UCSD-AML1 (cell line): ENCODE measurements around the gene PHF2.

Source experiments
- DNase-seq: peaks from one replicate; lab custom pipeline; 2025; ENCODE audit not compliant: unreplicated experiment; lab: John Stamatoyannopoulos, UW

Gene PHF2

DNA sequence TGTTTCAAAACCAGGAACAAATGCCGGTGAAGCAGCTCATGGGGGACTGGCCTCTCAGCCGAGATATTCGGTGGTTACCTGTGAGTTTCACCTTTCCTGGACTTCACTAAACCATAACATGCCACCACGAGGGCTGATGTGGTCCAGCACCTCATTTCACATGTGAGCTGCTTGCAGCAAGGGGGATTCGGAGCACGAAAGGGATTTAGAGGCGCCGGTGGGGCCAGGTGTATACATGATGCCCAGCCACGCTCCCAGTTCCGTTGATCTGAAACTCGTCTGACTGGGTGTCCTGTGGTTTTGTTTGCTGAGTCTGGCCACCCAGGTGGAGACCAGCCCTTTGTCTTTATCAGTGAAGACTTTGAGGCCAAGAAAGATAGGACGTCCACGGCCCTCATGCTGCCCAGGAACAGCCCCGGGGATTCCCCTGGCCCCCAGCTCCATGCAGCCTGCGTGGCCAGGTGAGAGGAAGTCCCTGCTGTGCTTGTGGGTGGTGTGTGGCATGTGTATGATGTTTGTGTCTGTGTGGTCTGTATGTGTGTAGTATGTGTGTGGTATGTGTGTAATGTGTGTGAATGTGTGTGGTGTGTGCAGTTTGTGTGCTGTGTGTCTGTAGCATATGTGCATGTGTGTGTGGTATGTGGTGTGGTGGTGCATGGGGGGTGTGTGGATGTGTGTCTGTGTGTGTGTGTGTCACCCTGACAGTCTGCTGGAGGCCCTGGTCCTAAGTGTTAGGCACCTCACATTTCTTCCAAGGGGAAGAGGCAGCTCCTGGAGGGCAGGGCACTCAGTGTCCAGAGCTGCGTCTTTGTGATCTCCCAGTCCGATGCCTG is 23.4 kb downstream of the PHF2 start:
- DNase-seq: no peak

- peak; percentile 30 for DNase-seq
These were observed 24.1 kb downstream of the PHF2 start for GRCh38 chr9:93600504-93600903.

GRCh38 chr9:93601063-93601462 is 24.7 kb downstream of the PHF2 start:
- no peak for DNase-seq

GRCh38 chr9:93601666-93602065 is 25.3 kb downstream of the PHF2 start:
- DNase-seq: no peak

- DNase-seq: no peak
These were observed 26.6 kb downstream of the PHF2 start for GRCh38 chr9:93603011-93603410.

- no peak for DNase-seq
These were observed 27.5 kb downstream of the PHF2 start for GRCh38 chr9:93603906-93604326.

GRCh38 chr9:93606187-93606586 is 29.8 kb downstream of the PHF2 start:
- no peak for DNase-seq

GRCh38 chr9:93610206-93610605 is 33.8 kb downstream of the PHF2 start:
- DNase-seq: no peak

- no peak for DNase-seq
These were observed 35.8 kb downstream of the PHF2 start for GRCh38 chr9:93612052-93612795.

- DNase-seq: no peak
These were observed 36.4 kb downstream of the PHF2 start for GRCh38 chr9:93612796-93613154.

DNA sequence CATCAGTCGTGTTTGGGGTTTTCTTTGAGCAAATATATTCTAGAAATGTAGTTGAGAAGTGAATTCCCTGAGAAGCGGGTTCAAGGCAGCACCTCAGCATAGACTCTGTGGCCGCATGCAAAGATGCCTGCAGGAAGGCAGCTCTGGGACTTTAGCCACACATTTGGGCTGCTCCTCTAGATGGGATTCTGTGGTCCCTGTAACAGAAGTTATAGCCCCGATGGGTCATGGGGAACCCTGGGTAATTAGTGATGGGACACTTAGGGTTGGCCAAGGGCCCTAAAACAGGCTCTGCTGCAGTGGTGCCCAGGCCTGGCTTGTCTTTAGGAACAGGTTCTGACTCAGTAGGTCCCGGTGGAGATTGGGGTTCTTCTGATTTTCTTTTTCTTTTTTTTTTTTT is 36.8 kb downstream of the PHF2 start:
- DNase-seq: no peak

DNA sequence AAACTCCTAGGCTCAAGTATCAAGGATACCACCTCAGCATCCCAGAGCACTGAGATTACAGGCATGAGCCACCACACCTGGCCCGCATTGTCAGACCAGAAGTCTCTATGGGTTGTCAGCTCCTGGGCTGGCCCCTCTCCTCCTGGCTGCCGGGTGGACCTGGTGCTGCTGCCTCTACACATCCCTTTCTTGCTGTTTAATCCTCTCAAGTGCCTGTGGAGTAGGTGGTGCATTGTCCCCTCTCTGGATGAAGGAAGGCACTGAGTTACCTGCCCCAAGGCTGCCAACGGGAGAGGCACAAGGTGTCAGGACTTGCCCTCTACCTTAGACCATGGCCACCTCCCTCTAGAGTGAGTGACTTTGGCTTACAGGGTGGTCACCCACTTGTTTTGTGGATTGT is 37.4 kb downstream of the PHF2 start:
- no peak for DNase-seq

DNA sequence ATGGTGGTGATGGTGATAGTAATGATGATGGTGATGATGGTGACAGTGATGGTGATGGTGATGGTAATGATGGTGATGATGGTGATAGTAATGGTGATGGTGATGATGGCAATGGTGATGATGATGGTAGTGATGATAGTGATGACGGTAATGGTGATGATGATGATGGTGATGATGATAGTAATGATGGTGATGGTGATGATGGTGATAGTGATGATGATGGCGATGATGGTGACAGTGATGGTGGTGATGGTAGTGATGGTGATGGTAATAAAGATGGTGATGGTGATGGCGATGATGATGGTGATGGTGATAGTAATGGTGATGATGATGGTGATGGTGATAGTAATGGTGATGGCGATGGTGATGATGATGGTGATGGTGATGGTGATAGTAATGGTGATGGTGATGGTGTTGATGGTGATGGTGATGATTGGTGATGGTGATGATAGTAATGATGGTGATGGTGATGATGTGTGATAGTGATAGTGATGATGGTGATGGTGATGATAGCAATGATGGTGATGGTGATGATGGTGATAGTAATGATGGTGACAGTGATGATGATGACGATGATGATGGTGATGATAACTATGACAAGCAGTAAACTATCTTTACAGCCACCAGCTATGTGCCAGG is 38.6 kb downstream of the PHF2 start:
- no peak for DNase-seq

GRCh38 chr9:93616044-93616443 is 39.7 kb downstream of the PHF2 start:
- DNase-seq: no peak

DNA sequence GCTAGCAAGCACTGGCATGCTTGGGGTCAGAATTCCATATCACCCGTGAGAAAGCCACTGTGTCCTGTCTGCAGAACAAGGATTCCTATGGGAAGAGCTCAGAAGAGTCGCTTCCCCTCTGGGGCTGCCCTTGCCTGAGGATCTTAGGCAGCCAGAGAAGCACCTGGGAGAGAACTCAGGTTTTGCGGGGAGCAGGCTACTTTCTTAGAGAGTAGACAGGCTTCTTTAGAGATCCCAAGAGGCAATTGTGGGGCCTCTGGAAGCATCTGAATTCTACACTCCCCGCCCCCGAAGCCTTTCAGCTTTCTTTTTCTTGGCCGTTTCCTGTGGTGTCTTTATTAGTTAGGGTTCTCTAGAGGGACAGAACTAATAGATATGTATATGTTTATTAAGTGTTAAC is 40.9 kb downstream of the PHF2 start:
- no peak for DNase-seq

- DNase-seq: no peak
These were observed 42.9 kb downstream of the PHF2 start for GRCh38 chr9:93619272-93619775.

- no peak for DNase-seq
These were observed 43.7 kb downstream of the PHF2 start for GRCh38 chr9:93620041-93620506.

DNA sequence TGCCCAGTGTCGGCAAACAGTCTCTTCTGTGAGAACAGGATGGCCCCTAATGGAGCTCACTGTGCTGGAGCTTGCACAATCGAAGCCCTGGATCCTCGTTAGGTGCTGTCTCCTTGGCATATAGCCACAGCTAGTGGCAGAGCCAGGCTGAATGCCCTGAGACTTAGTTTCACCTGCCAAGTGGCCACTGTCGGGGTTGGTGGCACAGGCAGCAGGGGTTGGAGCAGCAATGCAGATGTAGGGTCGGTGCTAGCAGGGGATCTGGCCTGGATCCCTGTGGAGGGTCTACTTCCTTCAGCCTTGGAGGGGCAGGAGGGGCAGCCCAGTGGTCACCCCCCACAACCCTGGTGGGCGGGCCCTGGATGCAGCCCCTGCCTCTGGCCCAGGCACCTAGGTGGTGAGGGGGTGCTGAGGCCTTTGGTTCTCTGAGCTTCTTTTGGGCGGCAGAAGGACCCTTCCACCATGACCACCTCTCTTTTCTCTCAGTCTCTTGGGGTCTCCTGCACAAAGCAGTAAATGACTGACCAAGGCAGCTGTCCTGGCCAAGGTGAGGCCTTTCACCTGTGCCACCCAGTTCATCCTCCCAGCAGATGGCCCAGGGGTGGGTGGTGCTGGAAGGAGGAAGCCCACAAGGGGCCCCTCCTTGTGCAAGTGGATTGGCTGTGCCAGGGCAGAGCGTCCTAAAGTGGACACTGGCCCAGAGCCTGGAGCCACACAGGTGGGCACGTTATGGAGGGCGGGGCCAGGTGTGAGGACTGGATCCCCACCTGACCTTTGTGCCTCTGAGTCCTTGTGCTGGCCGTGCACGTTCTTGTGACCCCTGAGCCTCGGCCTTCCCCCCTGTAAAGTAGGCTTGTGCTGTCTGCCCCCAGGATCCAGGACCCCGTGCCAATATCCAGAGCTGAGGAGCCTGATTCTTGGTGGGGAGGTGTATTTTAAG is 44.8 kb downstream of the PHF2 start:
- no peak for DNase-seq

GRCh38 chr9:93621922-93622321 is 45.5 kb downstream of the PHF2 start:
- DNase-seq: no peak

- no peak for DNase-seq
These were observed 46.3 kb downstream of the PHF2 start for GRCh38 chr9:93622691-93623090.

GRCh38 chr9:93623753-93624152 is 47.4 kb downstream of the PHF2 start:
- DNase-seq: no peak
